DMS114 treated with DMSO at 0.1 percent for 48 hours (cell line): ENCODE results near the gene FOXL3.
"Not testable (repeated sequence)": the region's sequence is repeated elsewhere in the genome, so short reads cannot be mapped to it uniquely, and the experiment has no call there.

Source experiments
- DNase-seq: peaks from one replicate; lab custom pipeline; 2025; ENCODE audit not compliant: unreplicated experiment; lab: John Stamatoyannopoulos, UW

Gene FOXL3

GRCh38 chr7:289756-290553 is at the start of gene FOXL3:
FOXL3 (plus strand) TSS chr7:290170; CDS start chr7:290170, 0 bp downstream.
- no peak for DNase-seq

GRCh38 chr7:240887-241421 is 49.0 kb upstream of the FOXL3 start:
- DNase-seq = no peak

- DNase-seq = no peak
Observed at GRCh38 chr7:241513-241912, 48.5 kb upstream of the FOXL3 start.

- DNase-seq = not testable (repeated sequence)
Observed at GRCh38 chr7:242826-243579, 47.0 kb upstream of the FOXL3 start.

GRCh38 chr7:243580-243978 is 46.4 kb upstream of the FOXL3 start:
- DNase-seq = not testable (repeated sequence)

GRCh38 chr7:244974-245373 is 45.0 kb upstream of the FOXL3 start:
- no peak for DNase-seq

GRCh38 chr7:245574-246295 is 44.2 kb upstream of the FOXL3 start:
- no peak for DNase-seq

GRCh38 chr7:246451-246850 is 43.5 kb upstream of the FOXL3 start:
- DNase-seq = no peak

- no peak for DNase-seq
Observed at GRCh38 chr7:247181-247580, 42.8 kb upstream of the FOXL3 start.

GRCh38 chr7:247636-248035 is 42.3 kb upstream of the FOXL3 start:
- DNase-seq = no peak

GRCh38 chr7:248732-249435 is 41.1 kb upstream of the FOXL3 start:
- DNase-seq = no peak

GRCh38 chr7:249989-250388 is 40.0 kb upstream of the FOXL3 start:
- no peak for DNase-seq

- DNase-seq = no peak
Observed at GRCh38 chr7:250523-250922, 39.4 kb upstream of the FOXL3 start.

- no peak for DNase-seq
Observed at GRCh38 chr7:251005-251404, 39.0 kb upstream of the FOXL3 start.

- no peak for DNase-seq
Observed at GRCh38 chr7:251446-252175, 38.4 kb upstream of the FOXL3 start.

- DNase-seq = no peak
Observed at GRCh38 chr7:252216-252965, 37.6 kb upstream of the FOXL3 start.

GRCh38 chr7:252981-253380 is 37.0 kb upstream of the FOXL3 start:
- no peak for DNase-seq

GRCh38 chr7:253581-254336 is 36.2 kb upstream of the FOXL3 start:
- DNase-seq = no peak
